OCI-LY3 (cell line): ENCODE results near the gene DBT.
"Not testable (repeated sequence)": the region's sequence is repeated elsewhere in the genome, so short reads cannot be mapped to it uniquely, and the experiment has no call there.

Source experiments
- H2AFZ ChIP-seq: fragments of 200-600, 300-600 bp; shearing (Covaris generic); 2 replicates; pipeline ENCODE4 v1.6.0; 2014; ENCODE audit warnings: antibody characterized with exemption, low read depth, low read length
- H3K27ac ChIP-seq: fragments of 200-600, 300-600 bp; sonication (generic); 2 replicates; pipeline ENCODE4 v1.5.1; 2014; ENCODE audit warnings: mild to moderate bottlenecking, low read length, moderate library complexity, mixed read lengths
- H3K27me3 ChIP-seq: fragments of 200-600, 300-600 bp; sonication (generic); 2 replicates; pipeline ENCODE4 v1.6.1; 2014; ENCODE audit warnings: low read depth, low read length, mixed read lengths
- H3K36me3 ChIP-seq: fragments of 200-600, 300-600 bp; sonication (generic); replicated peaks from 2 replicates; pipeline ENCODE3; 2014; ENCODE audit warnings: low read depth, low read length, mixed read lengths
- H3K4me1 ChIP-seq: fragments of 300-600, 200-600 bp; sonication (generic); 2 replicates; pipeline ENCODE4 v1.6.1; 2014; ENCODE audit warnings: low read length, mixed read lengths
- H3K4me2 ChIP-seq: fragments of 200-600, 300-600 bp; sonication (generic); 2 replicates; pipeline ENCODE4 v1.6.1; 2014; ENCODE audit warnings: low read length, mixed read lengths
- H3K4me3 ChIP-seq: fragments of 300-600, 200-600 bp; sonication (generic); 2 replicates; pipeline ENCODE4 v1.5.1; 2014; ENCODE audit warnings: antibody characterized with exemption, mild to moderate bottlenecking, low read length, moderate library complexity
- H3K79me2 ChIP-seq: fragments of 300-600, 200-600 bp; shearing (Covaris generic); 2 replicates; pipeline ENCODE4 v1.6.1; 2014; ENCODE audit warnings: mild to moderate bottlenecking, low read length, mixed read lengths
- H3K9ac ChIP-seq: fragments of 300-600, 200-600 bp; shearing (Covaris generic); 2 replicates; pipeline ENCODE4 v1.6.0; 2014; ENCODE audit warnings: mild to moderate bottlenecking, low read length, moderate library complexity
- H3K9me3 ChIP-seq: fragments of 200-600, 300-600 bp; shearing (Covaris generic); 2 replicates; pipeline ENCODE4 v1.6.1; 2014; ENCODE audit warnings: low read length, mixed read lengths; ENCODE audit not compliant: insufficient read depth
- H4K20me1 ChIP-seq: fragments of 200-600, 300-600 bp; sonication (generic); 2 replicates; pipeline ENCODE4 v1.6.1; 2016; ENCODE audit warnings: low read length, mixed read lengths; ENCODE audit not compliant: insufficient read depth
- CTCF ChIP-seq: fragments of 200-600, 300-600 bp; sonication (generic); IDR thresholded peaks from 2 replicates; pipeline ENCODE4 v1.5.1; 2014; ENCODE audit warnings: antibody characterized with exemption, low read length, low read depth
- EZH2phosphoT487 ChIP-seq: fragments of 200-600 bp; shearing (Covaris generic); IDR thresholded peaks from 2 replicates; pipeline ENCODE4 v1.6.1; 2018; ENCODE audit warnings: antibody characterized with exemption, mixed run types, low read depth

Gene DBT

DNA sequence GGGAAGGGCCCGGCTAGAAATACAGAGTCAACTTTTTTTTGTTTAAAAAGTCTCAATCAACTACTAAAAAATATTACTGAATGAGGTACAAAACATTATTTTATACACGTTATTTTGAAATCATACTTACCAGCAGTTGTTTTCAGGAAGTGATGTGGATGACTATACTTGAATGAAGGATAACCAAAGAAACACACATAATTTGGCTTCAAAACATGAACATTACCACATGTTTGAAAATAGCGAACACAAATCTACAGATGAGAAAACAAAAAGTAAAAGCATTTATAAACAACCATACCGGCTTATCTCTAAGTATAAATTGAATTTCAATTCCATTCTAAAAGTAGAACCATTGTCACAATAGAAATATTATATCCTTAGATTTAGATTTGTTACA is 9.0 kb downstream of the DBT start:
- H3K9me3 ChIP-seq, result no peaks in the 10 kb centered on the region
- no peak overlapping the region for H3K4me3 ChIP-seq
- no peak overlapping the region for H3K4me2 ChIP-seq
- no peak overlapping the region for H3K9ac ChIP-seq
- no peak overlapping the region for H3K27ac ChIP-seq
- no peaks in the 10 kb centered on the region for H3K4me1 ChIP-seq
- no peak overlapping the region for H2AFZ ChIP-seq
- H3K79me2 ChIP-seq, result no peaks in the 10 kb centered on the region
- H4K20me1 ChIP-seq, result no peaks in the 10 kb centered on the region
- H3K36me3 ChIP-seq, result no peaks in the 10 kb centered on the region
- H3K27me3 ChIP-seq, result no peaks in the 10 kb centered on the region
- no peak for TF ChIP-seq CTCF
- no peak for TF ChIP-seq EZH2phosphoT487

GRCh38 chr1:100239961-100240360 is 9.7 kb downstream of the DBT start:
- no peak overlapping the region for H2AFZ ChIP-seq
- no peak overlapping the region for H3K4me2 ChIP-seq
- no peaks in the 10 kb centered on the region for H3K27me3 ChIP-seq
- no peak for TF ChIP-seq EZH2phosphoT487
- TF ChIP-seq CTCF, result no peak
- no peaks in the 10 kb centered on the region for H3K79me2 ChIP-seq
- H3K27ac ChIP-seq, result no peak overlapping the region
- no peaks in the 10 kb centered on the region for H3K9me3 ChIP-seq
- H3K4me1 ChIP-seq, result no peaks in the 10 kb centered on the region
- H3K36me3 ChIP-seq, result no peaks in the 10 kb centered on the region
- H3K4me3 ChIP-seq, result no peak overlapping the region
- no peak overlapping the region for H3K9ac ChIP-seq
- no peaks in the 10 kb centered on the region for H4K20me1 ChIP-seq

- Histone ChIP-seq H2AFZ (no peak overlapping the region), H3K79me2 (no peaks in the 10 kb centered on the region), H3K4me1 (no peaks in the 10 kb centered on the region), H3K9ac (no peak overlapping the region), H3K36me3 (no peaks in the 10 kb centered on the region), H3K9me3 (no peaks in the 10 kb centered on the region), H3K27me3 (no peaks in the 10 kb centered on the region), H4K20me1 (no peaks in the 10 kb centered on the region), H3K4me2 (no peak overlapping the region), H3K27ac (no peak overlapping the region), H3K4me3 (no peak overlapping the region)
- TF ChIP-seq EZH2phosphoT487, result no peak
- no peak for TF ChIP-seq CTCF
Measured at GRCh38 chr1:100237091-100237490, 12.5 kb downstream of the DBT start.

DNA sequence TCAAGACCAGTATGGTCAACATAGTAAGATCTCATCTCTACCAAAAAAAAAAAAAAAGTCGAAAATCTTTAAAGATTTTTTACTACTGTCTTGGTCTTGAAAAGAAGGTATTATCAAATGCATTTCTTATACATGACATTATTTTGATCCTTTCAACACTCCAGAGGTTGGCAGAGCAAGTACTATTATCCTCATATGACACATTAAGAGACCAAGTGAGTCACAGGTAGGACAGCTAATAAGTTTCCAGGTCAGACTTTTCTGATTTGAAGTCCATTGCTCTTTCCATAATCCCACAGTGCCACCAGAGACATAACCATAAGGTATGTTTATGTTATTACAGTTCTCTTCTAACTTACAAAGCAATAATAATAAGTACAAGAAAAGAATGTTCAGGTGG is 15.2 kb downstream of the DBT start:
- H4K20me1 ChIP-seq, result no peaks in the 10 kb centered on the region
- no peaks in the 10 kb centered on the region for H3K36me3 ChIP-seq
- H3K4me1 ChIP-seq, result peaks cover 9% of the 10 kb centered on the region
- H3K79me2 ChIP-seq, result no peaks in the 10 kb centered on the region
- TF ChIP-seq EZH2phosphoT487, result no peak
- no peak for TF ChIP-seq CTCF
- H3K9ac ChIP-seq, result no peak overlapping the region
- no peak overlapping the region for H2AFZ ChIP-seq
- H3K4me2 ChIP-seq, result no peak overlapping the region
- no peaks in the 10 kb centered on the region for H3K9me3 ChIP-seq
- no peaks in the 10 kb centered on the region for H3K27me3 ChIP-seq
- no peak overlapping the region for H3K27ac ChIP-seq
- no peak overlapping the region for H3K4me3 ChIP-seq

GRCh38 chr1:100233566-100233965 is 16.1 kb downstream of the DBT start:
- not testable (repeated sequence) for H3K36me3 ChIP-seq, H3K4me3 ChIP-seq, H4K20me1 ChIP-seq, H3K9me3 ChIP-seq, H3K79me2 ChIP-seq, H3K27ac ChIP-seq, H3K4me1 ChIP-seq, H3K4me2 ChIP-seq, H2AFZ ChIP-seq, H3K27me3 ChIP-seq, H3K9ac ChIP-seq
